Gastroesophageal sphincter (tissue), 4 donors: ENCODE measurements around the gene MAP3K13. TPM values are rescaled to one million over a fixed set of nuclear protein-coding genes. Genes with fewer than 3 reads are reported as not detected.

Source experiments
- ATAC-seq: fragments of 150-250 bp; one replicate; pipeline ENCODE4 v1.9.1; 2016; ENCODE audit warnings: mild to moderate bottlenecking, moderate library complexity
- H3K27ac ChIP-seq, 4 donors: fragments of 200-600 bp; sonication (generic) in 3 of 4; 1 replicate in 3 of 4; 2 replicates in 1 of 4; pipeline ENCODE4 v1.5.1; 2016 to 2019
- H3K27me3 ChIP-seq: fragments of 200-600 bp; sonication (generic); one replicate; pipeline ENCODE4 v1.5.1; 2019
- H3K36me3 ChIP-seq, 2 donors: fragments of 200-600 bp; sonication (generic); one replicate each; pipeline ENCODE4 v1.5.1; 2019; ENCODE audit warnings: control low read depth in 1 of 2
- H3K4me1 ChIP-seq, 3 donors: fragments of 200-600 bp; sonication (generic); 1 replicate in 2 of 3; 2 replicates in 1 of 3; pipeline ENCODE4 v1.5.1; 2016 to 2019; ENCODE audit warnings: control low read depth in 2 of 3
- H3K4me3 ChIP-seq, 2 donors: fragments of 200-600 bp; sonication (generic); one replicate each; pipeline ENCODE4 v1.5.1; 2019; ENCODE audit warnings: mild to moderate bottlenecking in 1 of 2, moderate library complexity in 1 of 2
- H3K9me3 ChIP-seq, 3 donors: fragments of 200-600 bp; sonication (generic); one replicate each; pipeline ENCODE4 v1.5.1; 2017 to 2019; ENCODE audit warnings: control low read depth in 2 of 3
- CTCF ChIP-seq, 4 experiments: fragments of 200-600 bp in 2 of 4; fragments of 450-650 bp in 2 of 4; sonication (generic) in 1 of 4; IDR thresholded peaks; one replicate each; pipeline ENCODE4 v1.5.1; 2017 to 2019; ENCODE audit warnings: antibody characterized with exemption in 4 of 4, mild to moderate bottlenecking in 2 of 4, moderate library complexity in 2 of 4
- EP300 ChIP-seq: sonication (generic); formaldehyde crosslinking; IDR thresholded peaks from one replicate; pipeline ENCODE4 v1.6.1; 2017; ENCODE audit warnings: antibody characterized with exemption, mild to moderate bottlenecking
- POLR2A ChIP-seq, 2 donors: fragments of 450-650 bp; IDR thresholded peaks; one replicate each; pipeline ENCODE4 v1.6.1; 2017; ENCODE audit warnings: antibody characterized with exemption in 2 of 2, mild to moderate bottlenecking in 2 of 2, moderate library complexity in 1 of 2
- POLR2AphosphoS5 ChIP-seq: sonication (generic); formaldehyde crosslinking; IDR thresholded peaks from one replicate; pipeline ENCODE4 v1.6.1; 2017; ENCODE audit warnings: antibody characterized with exemption
- WGBS, 2 donors: methylation state at CpG; one replicate each; pipeline ENCODE4 v1.1.5; 2018; ENCODE audit warnings: low coverage in 1 of 2; 5-methylcytosine and 5-hydroxymethylcytosine counted together
- total RNA-seq, 4 donors: library from RNA; depleted of rRNA; stranded (reverse); fragments of >200 nt; gene quantifications; one replicate each; pipeline ENCODE4 v1.1.0, GENCODE V29; 2016

The MAP3K13 gene
- total RNA-seq, 4 donors from 2014 or later = 17.1 to 29.2 (median 23.3) TPM

- H3K27me3 ChIP-seq = no peaks in the 10 kb centered on the region
- no peak overlapping the region for H3K27ac ChIP-seq
- H3K4me1 ChIP-seq = peaks cover 0 to 8% (median 2%) of the 10 kb centered on the region in 3 donors
- 68 to 71% methylated on average over 3 to 6 of the region's 6 CpGs for WGBS, 2 donors
- no peaks in the 10 kb centered on the region for H3K9me3 ChIP-seq
- H3K36me3 ChIP-seq = no peaks in the 10 kb centered on the region
- ATAC-seq = no peak
- TF ChIP-seq EP300 (no peak), CTCF (IDR thresholded peaks at IDR 0.05) (no peak)
- no peak overlapping the region for H3K4me3 ChIP-seq
Measured at GRCh38 chr3:185327062-185327461, 35.9 kb upstream of the MAP3K13 start.

DNA sequence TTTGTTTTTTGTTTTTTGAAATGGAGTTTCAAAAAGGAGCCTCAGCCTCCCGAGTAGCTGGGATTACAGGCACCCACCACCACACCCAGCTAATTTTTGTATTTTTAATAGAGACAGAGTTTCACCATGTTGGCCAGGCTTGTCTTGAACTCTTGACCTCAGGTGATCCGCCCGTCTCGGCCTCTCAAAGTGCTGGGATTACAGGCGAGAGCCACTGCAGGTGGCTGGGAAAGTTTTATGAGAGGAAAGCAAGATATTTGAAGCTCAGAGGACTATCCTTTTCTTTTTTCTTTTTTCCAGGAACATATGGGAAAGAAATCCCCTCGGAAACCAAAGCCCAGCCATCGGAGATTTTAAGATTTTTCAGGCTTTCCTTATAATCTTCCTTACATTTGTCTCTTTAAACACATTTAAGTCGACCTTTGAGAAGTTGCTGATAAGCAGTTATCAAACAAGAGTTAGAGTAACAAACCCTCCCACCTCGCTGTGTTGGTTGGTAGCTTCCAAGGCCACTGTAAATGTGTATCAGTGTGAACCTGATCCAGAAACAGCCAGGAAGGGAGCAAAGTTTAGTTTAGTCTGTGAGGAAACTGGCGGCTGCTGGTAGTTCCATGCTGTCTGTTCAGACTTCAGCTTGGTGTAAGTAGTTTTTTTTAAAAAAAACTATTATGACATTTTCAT lies 34.5 kb upstream of the MAP3K13 start:
- TF ChIP-seq EP300 = no peak
- no peak for TF ChIP-seq POLR2A (IDR thresholded peaks at IDR 0.05)
- TF ChIP-seq CTCF (IDR thresholded peaks at IDR 0.05) = no peak
- TF ChIP-seq POLR2AphosphoS5 = no peak
- Histone ChIP-seq H3K36me3 (no peaks in the 10 kb centered on the region), H3K27ac (no peak overlapping the region), H3K4me1 (no peaks in the 10 kb centered on the region), H3K27me3 (no peaks in the 10 kb centered on the region), H3K4me3 (no peak overlapping the region), H3K9me3 (no peaks in the 10 kb centered on the region)
- no peak for ATAC-seq
- 53 to 85% methylated on average over 5 to 8 of the region's 10 CpGs for WGBS, 2 donors

- Histone ChIP-seq H3K36me3 (no peaks in the 10 kb centered on the region), H3K9me3 (no peaks in the 10 kb centered on the region), H3K4me3 (no peak overlapping the region), H3K27me3 (no peaks in the 10 kb centered on the region), H3K27ac (no peak overlapping the region), H3K4me1 (no peaks in the 10 kb centered on the region)
- WGBS, 2 donors = 89 to 100% methylated on average over 2 to 6 of the region's 6 CpGs
- TF ChIP-seq CTCF (IDR thresholded peaks at IDR 0.05) (no peak), POLR2AphosphoS5 (no peak), POLR2A (IDR thresholded peaks at IDR 0.05) (no peak), EP300 (no peak)
- no peak for ATAC-seq
Measured at GRCh38 chr3:185330238-185330637, 32.7 kb upstream of the MAP3K13 start.

DNA sequence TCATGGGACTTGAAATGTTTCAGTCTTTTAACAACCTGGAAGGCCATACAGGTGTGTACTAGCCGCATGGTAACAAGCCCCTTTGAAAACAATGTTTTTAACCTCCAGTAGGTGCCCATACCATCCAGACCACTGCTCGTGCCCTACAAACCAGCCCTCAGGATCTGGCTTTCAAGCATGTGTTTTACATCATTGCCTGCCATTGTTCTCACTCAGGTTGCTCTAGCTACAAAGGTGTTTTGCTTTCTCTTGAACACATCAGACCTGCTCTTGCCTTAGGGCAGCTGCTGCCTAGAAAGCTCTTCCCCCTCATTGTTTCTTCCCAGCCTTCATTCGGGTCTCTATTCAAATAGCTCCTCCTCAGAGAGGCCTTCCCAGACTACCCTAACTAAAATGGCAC lies 32.3 kb upstream of the MAP3K13 start:
- Histone ChIP-seq H3K27me3 (no peaks in the 10 kb centered on the region), H3K9me3 (no peaks in the 10 kb centered on the region), H3K4me1 (no peaks in the 10 kb centered on the region), H3K27ac (no peak overlapping the region), H3K36me3 (no peaks in the 10 kb centered on the region), H3K4me3 (no peak overlapping the region)
- WGBS, 2 donors = 86 to 96% methylated on average over 3 of the region's 3 CpGs
- ATAC-seq = no peak
- no peak for TF ChIP-seq POLR2A (IDR thresholded peaks at IDR 0.05)
- no peak for TF ChIP-seq EP300
- TF ChIP-seq CTCF (IDR thresholded peaks at IDR 0.05) = no peak
- TF ChIP-seq POLR2AphosphoS5 = no peak

DNA sequence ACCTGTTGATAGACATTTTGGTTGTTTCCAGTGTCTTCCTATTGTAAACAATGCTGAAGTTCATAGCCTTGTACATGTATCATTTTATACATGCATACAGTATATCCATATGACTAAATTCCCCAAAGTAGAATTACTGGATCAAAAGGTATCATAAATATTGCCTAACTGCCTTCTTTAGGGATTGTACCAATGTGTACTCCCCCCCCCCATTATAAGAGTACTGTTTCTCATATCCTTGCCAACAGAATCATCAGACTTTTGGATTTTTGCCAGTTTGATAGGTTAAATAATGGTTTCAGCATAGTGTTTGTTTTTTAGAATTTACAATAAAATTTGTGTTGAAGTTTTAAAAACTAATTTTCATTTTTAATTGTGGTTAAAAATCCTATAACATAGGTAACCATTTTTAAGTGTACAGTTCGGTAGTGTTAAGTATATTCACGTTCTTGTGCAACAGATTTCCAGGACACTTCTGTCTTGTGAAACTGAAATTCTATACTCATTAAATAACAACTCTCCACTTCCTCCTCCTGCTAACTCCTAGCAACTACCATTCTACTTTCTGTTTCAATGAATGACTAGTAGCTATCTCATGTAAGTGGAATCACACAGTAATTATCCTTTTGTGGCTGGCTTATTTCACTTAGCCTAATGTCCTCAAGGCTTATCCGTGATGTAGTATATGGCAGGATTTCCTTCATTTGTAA lies 30.8 kb upstream of the MAP3K13 start:
- Histone ChIP-seq H3K27ac (no peak overlapping the region), H3K4me3 (no peak overlapping the region), H3K9me3 (no peaks in the 10 kb centered on the region), H3K36me3 (no peaks in the 10 kb centered on the region), H3K4me1 (no peaks in the 10 kb centered on the region), H3K27me3 (no peaks in the 10 kb centered on the region)
- 56 to 66% methylated on average over 3 of the region's 3 CpGs for WGBS, 2 donors
- ATAC-seq = no peak
- TF ChIP-seq CTCF (IDR thresholded peaks at IDR 0.05) (no peak), POLR2AphosphoS5 (no peak), POLR2A (IDR thresholded peaks at IDR 0.05) (no peak), EP300 (no peak)
